DMS53 treated with DMSO at 0.1 percent for 48 hours (cell line): ENCODE data around the gene SYNE2.

ENCODE experiments used
- DNase-seq: peaks from one replicate; lab custom pipeline; 2025; ENCODE audit not compliant: unreplicated experiment; lab: John Stamatoyannopoulos, UW

The SYNE2 gene

GRCh38 chr14:64064447-64064846, 211.6 kb downstream of the SYNE2 start:
- DNase-seq: no peak

GRCh38 chr14:64069634-64070359, 217.0 kb downstream of the SYNE2 start:
- no peak for DNase-seq

- DNase-seq: no peak
Measured at GRCh38 chr14:64074961-64075612, 222.3 kb downstream of the SYNE2 start.

GRCh38 chr14:64075613-64076005, 222.8 kb downstream of the SYNE2 start:
- no peak for DNase-seq

- no peak for DNase-seq
Measured at GRCh38 chr14:64080452-64080851, 227.6 kb downstream of the SYNE2 start.

GRCh38 chr14:64081174-64081746, 228.5 kb downstream of the SYNE2 start:
- DNase-seq: no peak

- no peak for DNase-seq
Measured at GRCh38 chr14:64082837-64083236, 230.0 kb downstream of the SYNE2 start.

- no peak for DNase-seq
Measured at GRCh38 chr14:64088647-64088964, 235.8 kb downstream of the SYNE2 start.

GRCh38 chr14:64089920-64090319, 237.1 kb downstream of the SYNE2 start:
- no peak for DNase-seq

- DNase-seq: no peak
Measured at GRCh38 chr14:64091217-64091616, 238.4 kb downstream of the SYNE2 start.

- DNase-seq: no peak
Measured at GRCh38 chr14:64092338-64092737, 239.5 kb downstream of the SYNE2 start.

- peak; percentile 36 for DNase-seq
Measured at GRCh38 chr14:64092940-64093339, 240.1 kb downstream of the SYNE2 start.

- no peak for DNase-seq
Measured at GRCh38 chr14:64095620-64096019, 242.8 kb downstream of the SYNE2 start.

GRCh38 chr14:64098120-64098519, 245.3 kb downstream of the SYNE2 start:
- no peak for DNase-seq

- no peak for DNase-seq
Measured at GRCh38 chr14:64107438-64107837, 254.6 kb downstream of the SYNE2 start.

GRCh38 chr14:64109819-64110554, 257.2 kb downstream of the SYNE2 start:
- no peak for DNase-seq

- no peak for DNase-seq
Measured at GRCh38 chr14:64110802-64111201, 258.0 kb downstream of the SYNE2 start.

- DNase-seq: peak; percentile 58
Measured at GRCh38 chr14:64112867-64113678, 260.3 kb downstream of the SYNE2 start.

- DNase-seq: no peak
Measured at GRCh38 chr14:64114166-64114565, 261.4 kb downstream of the SYNE2 start.

GRCh38 chr14:64114796-64115195, 262.0 kb downstream of the SYNE2 start:
- no peak for DNase-seq

- DNase-seq: no peak
Measured at GRCh38 chr14:64115401-64115800, 262.6 kb downstream of the SYNE2 start.
